ENCODE results near the gene RASSF1. TPM values are rescaled to one million over a fixed set of nuclear protein-coding genes. Genes with fewer than 3 reads are reported as not detected.
A peak's percentile ranks its signal among the peaks of the same experiment; 100 is the strongest.

The RASSF1 gene
- total and polyA plus RNA-seq, 2 of the 4 experiments (the other 2 are of a cell fraction): 17.4 to 53.4 TPM

DNA sequence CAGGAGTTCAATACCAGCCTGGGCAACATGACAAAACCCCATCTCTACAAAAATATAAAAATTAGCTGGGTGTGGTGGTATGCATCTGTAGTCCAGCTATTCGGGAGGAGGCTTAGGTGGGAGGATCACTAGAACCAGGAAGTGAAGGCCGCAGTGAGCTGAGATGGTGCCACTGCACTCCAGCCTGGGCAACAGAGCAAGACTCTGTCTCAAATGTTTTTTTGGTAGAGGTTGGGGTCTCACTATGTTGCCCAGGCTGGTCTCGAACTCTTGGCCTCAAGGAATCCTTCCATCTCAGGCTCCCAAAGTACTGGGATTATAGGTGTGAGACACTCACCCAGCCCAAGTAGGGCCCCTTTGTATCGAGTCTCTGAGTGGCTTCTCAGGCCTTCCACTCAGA is 46.5 kb downstream of the RASSF1 start:
- H3K4me2 ChIP-seq (ENCODE audit: low read depth, low read length): no peak overlapping the region
- in situ Hi-C loops (cut with MboI; ENCODE audit: low sequenced_read_pairs): no loop called here
- no peak overlapping the region for H2BK20ac ChIP-seq (ENCODE audit: low read depth, low read length)
- H3K27ac ChIP-seq (ENCODE audit: insufficient read depth, low read length): no peak overlapping the region
- intact Hi-C loops (cut with micrococcal nuclease): no loop called here
- H4K20me1 ChIP-seq (ENCODE audit: insufficient read depth, low read length): no peaks in the 10 kb centered on the region
- H3K4me1 ChIP-seq (ENCODE audit: control insufficient read depth, insufficient read depth, low read length): peaks cover 13% of the 10 kb centered on the region
- H3K9ac ChIP-seq (ENCODE audit: low read depth, low read length): no peak overlapping the region
- H2AK9ac ChIP-seq (replicated peaks; ENCODE audit: low read depth, low read length, poor library complexity): peak overlapping the region; percentile 76
- no peak overlapping the region for H3K4ac ChIP-seq (ENCODE audit: low read depth, low read length)
- dilution Hi-C loops (cut with HindIII; ENCODE audit: low sequenced_read_pairs, unreplicated experiment): no loop called here
- H3K23ac ChIP-seq (ENCODE audit: low read depth, low read length): no peak overlapping the region
- ChIA-PET POLR2A (ENCODE audit: unreplicated experiment) (no interaction called here), CTCF (no interaction called here)
- no peak overlapping the region for H3K56ac ChIP-seq (ENCODE audit: extremely low read depth, insufficient read depth, low read length)
- ATAC-seq (ENCODE audit: low read depth) (no peak), DNase-seq (no peak)
- TF ChIP-seq, protein P1, sequence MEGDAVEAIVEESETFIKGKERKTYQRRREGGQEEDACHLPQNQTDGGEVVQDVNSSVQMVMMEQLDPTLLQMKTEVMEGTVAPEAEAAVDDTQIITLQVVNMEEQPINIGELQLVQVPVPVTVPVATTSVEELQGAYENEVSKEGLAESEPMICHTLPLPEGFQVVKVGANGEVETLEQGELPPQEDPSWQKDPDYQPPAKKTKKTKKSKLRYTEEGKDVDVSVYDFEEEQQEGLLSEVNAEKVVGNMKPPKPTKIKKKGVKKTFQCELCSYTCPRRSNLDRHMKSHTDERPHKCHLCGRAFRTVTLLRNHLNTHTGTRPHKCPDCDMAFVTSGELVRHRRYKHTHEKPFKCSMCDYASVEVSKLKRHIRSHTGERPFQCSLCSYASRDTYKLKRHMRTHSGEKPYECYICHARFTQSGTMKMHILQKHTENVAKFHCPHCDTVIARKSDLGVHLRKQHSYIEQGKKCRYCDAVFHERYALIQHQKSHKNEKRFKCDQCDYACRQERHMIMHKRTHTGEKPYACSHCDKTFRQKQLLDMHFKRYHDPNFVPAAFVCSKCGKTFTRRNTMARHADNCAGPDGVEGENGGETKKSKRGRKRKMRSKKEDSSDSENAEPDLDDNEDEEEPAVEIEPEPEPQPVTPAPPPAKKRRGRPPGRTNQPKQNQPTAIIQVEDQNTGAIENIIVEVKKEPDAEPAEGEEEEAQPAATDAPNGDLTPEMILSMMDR (conservative IDR thresholded peaks at IDR 0.05; ENCODE audit: low read depth, low read length): no peak
- TF ChIP-seq NFE2L2 (IDR thresholded peaks at IDR 0.05; ENCODE audit: low read depth, low read length): no peak
- no peak for TF ChIP-seq MAFK (IDR thresholded peaks at IDR 0.05; ENCODE audit: low read depth, low read length)
- no peak for TF ChIP-seq MAZ (IDR thresholded peaks at IDR 0.05; ENCODE audit: borderline replicate concordance, low read depth, low read length)
- TF ChIP-seq, protein P2, sequence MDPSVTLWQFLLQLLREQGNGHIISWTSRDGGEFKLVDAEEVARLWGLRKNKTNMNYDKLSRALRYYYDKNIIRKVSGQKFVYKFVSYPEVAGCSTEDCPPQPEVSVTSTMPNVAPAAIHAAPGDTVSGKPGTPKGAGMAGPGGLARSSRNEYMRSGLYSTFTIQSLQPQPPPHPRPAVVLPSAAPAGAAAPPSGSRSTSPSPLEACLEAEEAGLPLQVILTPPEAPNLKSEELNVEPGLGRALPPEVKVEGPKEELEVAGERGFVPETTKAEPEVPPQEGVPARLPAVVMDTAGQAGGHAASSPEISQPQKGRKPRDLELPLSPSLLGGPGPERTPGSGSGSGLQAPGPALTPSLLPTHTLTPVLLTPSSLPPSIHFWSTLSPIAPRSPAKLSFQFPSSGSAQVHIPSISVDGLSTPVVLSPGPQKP (IDR thresholded peaks at IDR 0.05; ENCODE audit: borderline replicate concordance, low read depth, low read length): no peak
- TF ChIP-seq BHLHE40 (IDR thresholded peaks at IDR 0.05; ENCODE audit: low read depth, low read length): no peak
- no peak for TF ChIP-seq SMC3 (IDR thresholded peaks at IDR 0.05; ENCODE audit: low read depth, low read length)
- no peak for TF ChIP-seq RCOR1 (IDR thresholded peaks at IDR 0.05; ENCODE audit: insufficient replicate concordance, low read length)
- no peak for TF ChIP-seq MXI1 (IDR thresholded peaks at IDR 0.05; ENCODE audit: borderline replicate concordance, low read depth, low read length)
- no peak for TF ChIP-seq CEBPB (IDR thresholded peaks at IDR 0.05; ENCODE audit: low read depth, low read length)
- BruUV-seq (replicated peaks): no TSS peak
- H3K9me3 ChIP-seq (ENCODE audit: control insufficient read depth, insufficient read depth, low read length): no peaks in the 10 kb centered on the region
- no peak overlapping the region for H4K5ac ChIP-seq (ENCODE audit: low read depth, low read length)
- peaks cover 10% of the 10 kb centered on the region for H3K36me3 ChIP-seq (ENCODE audit: control insufficient read depth, insufficient read depth, low read length)
- no peak overlapping the region for H2BK15ac ChIP-seq (ENCODE audit: low read depth, low read length)
- no CpG with 5 or more reads among the region's 4 CpGs for WGBS, 2 experiments (ENCODE audit: extremely low coverage in 2 of 2, insufficient read length in 1 of 2)
- peaks cover 18 to 43% of the 10 kb centered on the region in 2 experiments for H3K79me1 ChIP-seq (ENCODE audit: low read depth in 1 of 2, low read length in 2 of 2)
- no peak overlapping the region for H2AFZ ChIP-seq (replicated peaks; ENCODE audit: low read length, poor library complexity)
- H3K4me3 ChIP-seq (ENCODE audit: insufficient read depth, low read depth, low read length): no peak overlapping the region
- no peak overlapping the region for H2AK5ac ChIP-seq (ENCODE audit: low read depth, low read length)
- H3K14ac ChIP-seq (replicated peaks; ENCODE audit: low read depth, low read length): no peak overlapping the region
- peaks cover 7% of the 10 kb centered on the region for H3K9me1 ChIP-seq (ENCODE audit: insufficient read depth, low read length)
- H3K27me3 ChIP-seq (ENCODE audit: control insufficient read depth, insufficient read depth, low read length): no peaks in the 10 kb centered on the region
- H2BK5ac ChIP-seq (ENCODE audit: low read depth, low read length, poor library complexity, severe bottlenecking): no peak overlapping the region
- no peak overlapping the region for H4K91ac ChIP-seq (ENCODE audit: insufficient read depth, low read depth, low read length)
- H4K8ac ChIP-seq (ENCODE audit: low read depth in 2 of 2, low read length in 2 of 2): no peak overlapping the region
- H2BK120ac ChIP-seq (ENCODE audit: low read depth, low read length): no peak overlapping the region
- no peak overlapping the region for H3K18ac ChIP-seq (ENCODE audit: low read depth, low read length)

All from IMR-90 (cell line).